GM12801 (cell line): ENCODE results near the gene ALDH1A2.

Source experiments
- TF ChIP-seq, protein P1 (sequence below): IDR thresholded peaks from one replicate; pipeline ENCODE4 v1.5.1; 2011; ENCODE audit warnings: control low read depth; ENCODE audit not compliant: insufficient read length; ENCODE audit errors: extremely low read depth

ALDH1A2 gene

DNA sequence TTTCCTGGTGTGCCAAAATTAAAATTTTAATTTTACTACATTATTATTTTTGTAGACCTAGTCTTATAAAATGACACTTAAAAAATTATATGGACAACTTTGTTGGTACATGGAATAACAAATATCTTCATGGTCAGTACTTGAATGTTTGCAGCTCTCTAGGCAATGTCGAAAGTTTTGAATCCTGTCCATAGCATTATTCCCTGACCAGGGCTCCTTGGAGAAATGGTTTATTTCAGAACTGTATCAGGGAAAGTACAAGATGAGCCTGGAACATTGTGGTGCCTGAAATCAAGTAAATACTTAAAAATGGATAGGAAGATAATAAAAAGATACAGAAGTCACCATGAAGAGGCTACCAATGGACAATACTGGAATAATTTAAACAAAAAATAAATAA lies 47.6 kb downstream of the ALDH1A2 start:
- TF ChIP-seq, protein P1, sequence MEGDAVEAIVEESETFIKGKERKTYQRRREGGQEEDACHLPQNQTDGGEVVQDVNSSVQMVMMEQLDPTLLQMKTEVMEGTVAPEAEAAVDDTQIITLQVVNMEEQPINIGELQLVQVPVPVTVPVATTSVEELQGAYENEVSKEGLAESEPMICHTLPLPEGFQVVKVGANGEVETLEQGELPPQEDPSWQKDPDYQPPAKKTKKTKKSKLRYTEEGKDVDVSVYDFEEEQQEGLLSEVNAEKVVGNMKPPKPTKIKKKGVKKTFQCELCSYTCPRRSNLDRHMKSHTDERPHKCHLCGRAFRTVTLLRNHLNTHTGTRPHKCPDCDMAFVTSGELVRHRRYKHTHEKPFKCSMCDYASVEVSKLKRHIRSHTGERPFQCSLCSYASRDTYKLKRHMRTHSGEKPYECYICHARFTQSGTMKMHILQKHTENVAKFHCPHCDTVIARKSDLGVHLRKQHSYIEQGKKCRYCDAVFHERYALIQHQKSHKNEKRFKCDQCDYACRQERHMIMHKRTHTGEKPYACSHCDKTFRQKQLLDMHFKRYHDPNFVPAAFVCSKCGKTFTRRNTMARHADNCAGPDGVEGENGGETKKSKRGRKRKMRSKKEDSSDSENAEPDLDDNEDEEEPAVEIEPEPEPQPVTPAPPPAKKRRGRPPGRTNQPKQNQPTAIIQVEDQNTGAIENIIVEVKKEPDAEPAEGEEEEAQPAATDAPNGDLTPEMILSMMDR, result no peak

DNA sequence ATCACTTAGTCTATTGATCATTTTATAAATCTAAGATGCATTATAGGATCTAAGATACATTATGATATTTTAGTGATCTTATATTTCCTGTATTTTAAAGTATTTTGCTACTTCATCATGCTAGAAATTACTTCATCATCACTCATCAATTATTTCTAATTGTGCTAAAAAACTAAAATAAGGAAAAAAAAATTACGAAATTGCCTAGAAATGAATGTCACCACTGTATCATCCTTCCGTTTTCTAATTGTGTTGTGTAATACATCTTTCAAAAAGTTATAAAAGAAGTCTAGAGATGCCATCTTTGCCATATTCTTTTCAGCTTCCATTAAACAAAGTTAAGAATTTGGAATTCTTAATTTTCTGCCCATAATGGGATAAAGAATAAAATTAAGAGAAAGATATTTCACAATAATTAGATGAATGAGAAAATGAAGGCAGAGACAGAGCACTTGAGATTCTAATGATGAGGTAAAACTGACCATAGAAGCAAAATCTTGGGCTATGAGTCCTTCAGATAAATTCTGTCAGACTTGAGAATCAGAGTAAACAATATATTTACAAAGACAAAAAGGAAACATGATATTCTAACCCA lies 48.8 kb downstream of the ALDH1A2 start:
- TF ChIP-seq, protein P1, result no peak

DNA sequence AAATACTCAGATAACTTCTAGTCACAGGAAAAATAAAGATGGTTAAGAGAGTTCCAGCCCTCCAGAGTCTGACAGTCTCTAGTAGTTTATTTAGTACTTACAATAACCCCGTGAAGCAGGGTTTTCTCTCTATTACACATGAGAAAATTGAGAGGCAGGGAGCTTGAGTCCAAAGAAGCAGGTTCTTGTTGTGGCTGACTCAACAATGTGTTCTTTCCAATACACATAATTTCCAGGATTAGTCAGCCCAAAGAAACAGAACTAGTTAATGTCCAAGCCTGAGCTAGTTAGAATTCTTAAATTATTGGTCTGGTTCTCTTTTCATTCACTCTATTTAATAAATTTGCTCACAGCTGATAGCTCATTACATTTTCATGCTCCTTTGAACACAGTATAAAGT lies 49.9 kb downstream of the ALDH1A2 start:
- TF ChIP-seq, protein P1, result no peak

DNA sequence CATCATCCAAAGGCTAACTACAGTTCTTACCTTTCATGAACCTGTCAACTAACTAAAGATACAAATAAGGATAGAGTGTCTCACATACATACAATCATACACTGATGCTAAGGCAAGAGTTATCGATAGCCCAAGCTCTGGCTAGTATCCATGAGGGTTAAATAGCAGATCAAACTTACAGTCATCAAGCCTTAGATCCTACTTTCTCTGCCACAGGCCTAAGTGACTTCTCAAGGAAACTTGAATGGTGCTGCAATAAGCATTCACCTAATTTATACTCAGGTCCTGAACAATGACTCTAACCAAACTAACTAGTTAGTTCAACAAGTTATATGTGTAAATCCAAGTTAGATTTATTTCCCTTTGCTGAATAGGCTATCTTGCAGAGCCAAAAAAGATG lies 51.0 kb downstream of the ALDH1A2 start:
- TF ChIP-seq, protein P1, result no peak

DNA sequence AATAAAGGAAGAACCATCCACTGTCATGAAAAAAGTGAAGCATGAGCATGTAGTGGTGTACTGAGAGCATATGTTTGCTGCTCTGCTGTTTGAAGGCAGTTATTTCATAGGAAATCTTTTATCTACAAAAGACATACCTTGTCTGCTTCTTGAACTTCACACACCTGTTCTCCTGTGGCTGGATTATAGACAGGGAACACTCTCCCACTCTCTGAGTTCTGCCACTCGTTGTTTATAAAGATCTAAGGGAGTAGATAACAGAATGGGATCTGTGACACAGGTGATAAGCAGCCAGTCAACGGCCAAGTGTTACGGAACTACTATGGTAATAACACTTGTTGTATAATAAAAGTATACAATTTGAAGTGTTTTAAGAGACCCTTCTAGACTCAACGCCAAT lies 51.5 kb downstream of the ALDH1A2 start:
- TF ChIP-seq, protein P1, result no peak

DNA sequence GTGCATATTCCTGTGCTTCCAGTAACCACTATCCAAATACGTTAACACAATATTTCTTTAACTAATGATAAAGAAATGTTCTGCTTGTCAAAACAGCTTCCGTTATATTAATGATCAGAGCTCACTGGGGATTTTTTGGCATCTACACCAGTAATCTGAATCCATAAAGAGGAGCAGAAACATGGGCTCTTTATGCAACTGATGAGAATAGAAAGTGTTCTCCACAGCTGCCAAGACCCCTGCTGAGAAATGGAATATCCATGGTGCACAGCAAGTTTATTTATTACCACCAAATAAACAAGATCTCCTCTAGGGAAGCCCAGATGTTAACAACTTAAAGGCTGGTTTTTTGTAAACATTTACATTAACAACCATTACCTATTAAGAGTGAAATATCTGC lies 54.5 kb downstream of the ALDH1A2 start:
- TF ChIP-seq, protein P1, result no peak

DNA sequence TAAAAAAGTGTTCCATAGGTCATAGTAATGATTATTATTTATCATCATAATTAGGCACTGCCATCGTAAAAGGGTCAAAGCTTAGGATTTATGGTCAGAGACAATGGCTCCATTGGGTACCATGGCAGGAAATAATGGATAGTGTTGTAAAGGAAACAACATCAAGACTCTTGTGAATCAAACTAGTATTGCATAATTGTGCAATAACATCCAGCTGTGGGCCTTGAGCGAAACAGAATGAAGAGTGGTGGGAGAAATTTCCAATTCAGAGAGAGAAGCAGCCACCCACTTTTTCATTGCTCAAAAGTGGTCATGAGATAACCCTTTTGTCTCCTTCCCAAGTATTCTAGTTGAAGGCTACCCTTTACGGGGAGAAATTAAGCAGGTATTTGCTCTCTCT lies 61.7 kb downstream of the ALDH1A2 start:
- TF ChIP-seq, protein P1, result no peak
